OCI-LY3 (cell line): ENCODE measurements around the gene TRIM31.

Source experiments
- CTCF ChIP-seq: fragments of 200-600, 300-600 bp; sonication (generic); IDR thresholded peaks from 2 replicates; pipeline ENCODE4 v1.5.1; 2014; ENCODE audit warnings: antibody characterized with exemption, low read length, low read depth
- EZH2phosphoT487 ChIP-seq: fragments of 200-600 bp; shearing (Covaris generic); IDR thresholded peaks from 2 replicates; pipeline ENCODE4 v1.6.1; 2018; ENCODE audit warnings: antibody characterized with exemption, mixed run types, low read depth

- TF ChIP-seq CTCF: no peak
- no peak for TF ChIP-seq EZH2phosphoT487
Observed at GRCh38 chr6:30113841-30114240, 951 bp upstream of the TRIM31 start.
